ENCODE measurements around the gene ZNF641.

The ZNF641 gene

GRCh38 chr12:48329199-48329939 is 21.4 kb downstream of the ZNF641 start:
- no peak for ATAC-seq
- TF ChIP-seq ZNF8 (CRISPR knock-in tag; IDR thresholded peaks at IDR 0.05): no peak
- no peak for TF ChIP-seq OSR1 (CRISPR knock-in tag; IDR thresholded peaks at IDR 0.05)
- no peak for TF ChIP-seq ZNF70 (CRISPR knock-in tag; IDR thresholded peaks at IDR 0.05)
- TF ChIP-seq PPARA (CRISPR knock-in tag; IDR thresholded peaks at IDR 0.05; ENCODE audit: borderline replicate concordance): no peak
- TF ChIP-seq ARNTL (CRISPR knock-in tag; IDR thresholded peaks at IDR 0.05; ENCODE audit: borderline replicate concordance, low read depth): no peak
- TF ChIP-seq ZNF565 (CRISPR knock-in tag; conservative IDR thresholded peaks at IDR 0.05; ENCODE audit: low read depth): no peak
- no peak for TF ChIP-seq POU6F1 (CRISPR knock-in tag; IDR thresholded peaks at IDR 0.05; ENCODE audit: borderline replicate concordance, low read depth)
- no peak for TF ChIP-seq GLIS3 (CRISPR knock-in tag; IDR thresholded peaks at IDR 0.05)
- no peak for TF ChIP-seq RARB (CRISPR knock-in tag; IDR thresholded peaks at IDR 0.05)
- TF ChIP-seq CSRNP3 (CRISPR knock-in tag; IDR thresholded peaks at IDR 0.05): no peak
- TF ChIP-seq TCF4 (CRISPR knock-in tag; IDR thresholded peaks at IDR 0.05; ENCODE audit: borderline replicate concordance): no peak

- no peak for ATAC-seq
- TF ChIP-seq SNAI2 (CRISPR knock-in tag; IDR thresholded peaks at IDR 0.05) (no peak), PPARA (CRISPR knock-in tag; IDR thresholded peaks at IDR 0.05; ENCODE audit: borderline replicate concordance) (no peak), CSRNP3 (CRISPR knock-in tag; IDR thresholded peaks at IDR 0.05) (no peak), GLIS3 (CRISPR knock-in tag; IDR thresholded peaks at IDR 0.05) (no peak), ZFP3 (CRISPR knock-in tag; IDR thresholded peaks at IDR 0.05) (no peak), ZNF70 (CRISPR knock-in tag; IDR thresholded peaks at IDR 0.05) (no peak), ZNF8 (CRISPR knock-in tag; IDR thresholded peaks at IDR 0.05) (no peak), ZC3H10 (CRISPR knock-in tag; IDR thresholded peaks at IDR 0.05) (no peak), POU6F1 (CRISPR knock-in tag; IDR thresholded peaks at IDR 0.05; ENCODE audit: borderline replicate concordance, low read depth) (no peak), OSR1 (CRISPR knock-in tag; IDR thresholded peaks at IDR 0.05) (no peak), ESRRG (CRISPR knock-in tag; IDR thresholded peaks at IDR 0.05) (no peak), BACH2 (CRISPR knock-in tag; IDR thresholded peaks at IDR 0.05; ENCODE audit: borderline replicate concordance) (no peak)
Observed at GRCh38 chr12:48316491-48316890, 34.2 kb downstream of the ZNF641 start.

- no peak for ATAC-seq
- TF ChIP-seq GLIS3 (CRISPR knock-in tag; IDR thresholded peaks at IDR 0.05) (no peak), PPARA (CRISPR knock-in tag; IDR thresholded peaks at IDR 0.05; ENCODE audit: borderline replicate concordance) (no peak), ZFP3 (CRISPR knock-in tag; IDR thresholded peaks at IDR 0.05) (no peak), SNAI2 (CRISPR knock-in tag; IDR thresholded peaks at IDR 0.05) (no peak), TOX (CRISPR knock-in tag; IDR thresholded peaks at IDR 0.05; ENCODE audit: borderline replicate concordance) (no peak), TSHZ2 (CRISPR knock-in tag; IDR thresholded peaks at IDR 0.05) (no peak), ZFP30 (CRISPR knock-in tag; IDR thresholded peaks at IDR 0.05) (no peak), CSDC2 (CRISPR knock-in tag; IDR thresholded peaks at IDR 0.05) (no peak), ZC3H10 (CRISPR knock-in tag; IDR thresholded peaks at IDR 0.05) (no peak), ZNF565 (CRISPR knock-in tag; conservative IDR thresholded peaks at IDR 0.05; ENCODE audit: low read depth) (no peak), ZNF70 (CRISPR knock-in tag; IDR thresholded peaks at IDR 0.05) (no peak), ISL1 (CRISPR knock-in tag; IDR thresholded peaks at IDR 0.05) (no peak), RARB (CRISPR knock-in tag; IDR thresholded peaks at IDR 0.05) (no peak), PATZ1 (CRISPR knock-in tag; IDR thresholded peaks at IDR 0.05; ENCODE audit: borderline replicate concordance) (no peak), OSR1 (CRISPR knock-in tag; IDR thresholded peaks at IDR 0.05) (no peak), CREB5 (CRISPR knock-in tag; IDR thresholded peaks at IDR 0.05; ENCODE audit: low read depth) (no peak)
Observed at GRCh38 chr12:48311313-48311712, 39.4 kb downstream of the ZNF641 start.

All from SK-N-SH treated with all-trans-retinoic acid at 6 μM for 48 hours (cell line).